ENCODE results near the gene PRICKLE3. TPM values are rescaled to one million over a fixed set of nuclear protein-coding genes. Genes with fewer than 3 reads are reported as not detected.

The PRICKLE3 gene
- total RNA-seq, 4 donors from 2014 or later, result 14.2 to 17.6 (median 15.8) TPM

- Histone ChIP-seq H3K27me3 (no peaks in the 10 kb centered on the region), H3K9me3 (no peaks in the 10 kb centered on the region), H3K4me1 (no peaks in the 10 kb centered on the region), H3K4me3 (no peak overlapping the region), H3K27ac (no peak overlapping the region), H3K36me3 (no peaks in the 10 kb centered on the region)
- no peak for DNase-seq
- TF ChIP-seq POLR2A (IDR thresholded peaks at IDR 0.05) (no peak), CTCF (IDR thresholded peaks at IDR 0.05) (no peak)
- intact Hi-C loops (cut with DNase I; ENCODE audit: low total_unique reads), result no loop called here
These were observed 22.2 kb upstream of the PRICKLE3 start for GRCh38 chrX:49208399-49208798.

- intact Hi-C loops (cut with DNase I; ENCODE audit: low total_unique reads), result no loop called here
- Histone ChIP-seq H3K4me3 (no peak overlapping the region), H3K36me3 (no peaks in the 10 kb centered on the region), H3K9me3 (no peaks in the 10 kb centered on the region), H3K27me3 (no peaks in the 10 kb centered on the region), H3K27ac (no peak overlapping the region), H3K4me1 (no peaks in the 10 kb centered on the region)
- DNase-seq, result no peak
- TF ChIP-seq POLR2A (IDR thresholded peaks at IDR 0.05) (no peak), CTCF (IDR thresholded peaks at IDR 0.05) (no peak)
These were observed 20.4 kb upstream of the PRICKLE3 start for GRCh38 chrX:49206543-49206942.

- Histone ChIP-seq H3K4me1 (no peaks in the 10 kb centered on the region), H3K4me3 (no peak overlapping the region), H3K27me3 (no peaks in the 10 kb centered on the region), H3K27ac (no peak overlapping the region), H3K36me3 (no peaks in the 10 kb centered on the region), H3K9me3 (no peaks in the 10 kb centered on the region)
- DNase-seq, result no peak
- TF ChIP-seq POLR2A (IDR thresholded peaks at IDR 0.05) (no peak), CTCF (IDR thresholded peaks at IDR 0.05) (no peak)
- intact Hi-C loops (cut with DNase I; ENCODE audit: low total_unique reads), result no loop called here
These were observed 19.3 kb upstream of the PRICKLE3 start for GRCh38 chrX:49205443-49205842.

GRCh38 chrX:49204709-49205108 is 18.5 kb upstream of the PRICKLE3 start:
- H3K9me3 ChIP-seq, result no peaks in the 10 kb centered on the region
- H3K36me3 ChIP-seq, result no peaks in the 10 kb centered on the region
- no peaks in the 10 kb centered on the region for H3K4me1 ChIP-seq
- H3K27ac ChIP-seq, result no peak overlapping the region
- no peak overlapping the region for H3K4me3 ChIP-seq
- DNase-seq, result no peak
- H3K27me3 ChIP-seq, result no peaks in the 10 kb centered on the region
- TF ChIP-seq CTCF (IDR thresholded peaks at IDR 0.05), result no peak
- no peak for TF ChIP-seq POLR2A (IDR thresholded peaks at IDR 0.05)
- intact Hi-C loops (cut with DNase I; ENCODE audit: low total_unique reads), result no loop called here

GRCh38 chrX:49204017-49204416 is 17.8 kb upstream of the PRICKLE3 start:
- Histone ChIP-seq H3K27me3 (no peaks in the 10 kb centered on the region), H3K27ac (no peak overlapping the region), H3K4me3 (no peak overlapping the region), H3K4me1 (no peaks in the 10 kb centered on the region), H3K36me3 (no peaks in the 10 kb centered on the region), H3K9me3 (no peaks in the 10 kb centered on the region)
- TF ChIP-seq POLR2A (IDR thresholded peaks at IDR 0.05) (no peak), CTCF (IDR thresholded peaks at IDR 0.05) (no peak)
- intact Hi-C loops (cut with DNase I; ENCODE audit: low total_unique reads), result no loop called here
- no peak for DNase-seq
